HepG2 (cell line): ENCODE measurements around the gene CAD. TPM values are rescaled to one million over a fixed set of nuclear protein-coding genes. Genes with fewer than 3 reads are reported as not detected.

ENCODE experiments used
- FOXA3 ChIP-seq: IDR thresholded peaks from 2 replicates; pipeline ENCODE4 v1.6.1; 2016; ENCODE audit warnings: missing genetic modification reagents, missing compliant biosample characterization
- HHEX ChIP-seq: IDR thresholded peaks from 2 replicates; pipeline ENCODE4 v1.6.1; 2016; ENCODE audit warnings: control low read depth
- KAT2B ChIP-seq: fragments of 150-350 bp; IDR thresholded peaks from 2 replicates; pipeline ENCODE4 v1.6.1; 2014; ENCODE audit warnings: low read depth, low read length, borderline replicate concordance
- NFKBIZ ChIP-seq: IDR thresholded peaks from 2 replicates; pipeline ENCODE4 v1.6.1; 2018; ENCODE audit warnings: missing genetic modification reagents, missing compliant biosample characterization
- PCBP2 ChIP-seq: fragments of 200-400 bp; formaldehyde crosslinking; optimal IDR thresholded peaks from 2 replicates; pipeline ENCODE3; 2018; ENCODE audit warnings: low read length, low read depth; ENCODE audit not compliant: poor library complexity, severe bottlenecking
- RARA ChIP-seq: IDR thresholded peaks from 2 replicates; pipeline ENCODE4 v1.6.1; 2016; ENCODE audit warnings: missing genetic modification reagents, missing compliant biosample characterization
- TCF7 ChIP-seq: sonication (generic); IDR thresholded peaks from 2 replicates; pipeline ENCODE4 v1.6.1; 2016; ENCODE audit warnings: antibody characterized with exemption, low read depth
- TOPORS ChIP-seq: sonication (generic); formaldehyde crosslinking; IDR thresholded peaks from 2 replicates; pipeline ENCODE4 v1.8.0; 2023; ENCODE audit warnings: mild to moderate bottlenecking, missing genetic modification reagents
- ZMYM3 ChIP-seq: sonication (generic); formaldehyde crosslinking; IDR thresholded peaks from 2 replicates; pipeline ENCODE4 v1.5.1; 2020; ENCODE audit warnings: mild to moderate bottlenecking, missing genetic modification reagents
- ZNF143 ChIP-seq: sonication (generic); formaldehyde crosslinking; IDR thresholded peaks from 2 replicates; pipeline ENCODE4 v1.4.0; 2020; ENCODE audit warnings: missing genetic modification reagents
- ZNF326 ChIP-seq: sonication (generic); formaldehyde crosslinking; IDR thresholded peaks from 2 replicates; pipeline ENCODE4 v1.4.0; 2020; ENCODE audit warnings: missing genetic modification reagents, borderline replicate concordance
- ZNF383 ChIP-seq: sonication (generic); formaldehyde crosslinking; IDR thresholded peaks from 2 replicates; pipeline ENCODE4 v1.4.0; 2020; ENCODE audit warnings: missing genetic modification reagents, mild to moderate bottlenecking, borderline replicate concordance
- ZNF781 ChIP-seq: sonication (generic); formaldehyde crosslinking; IDR thresholded peaks from 2 replicates; pipeline ENCODE4 v1.5.1; 2020; ENCODE audit warnings: borderline replicate concordance, mild to moderate bottlenecking, missing genetic modification reagents; ENCODE audit errors: not compliant biosample characterization
- polyA plus RNA-seq, 8 experiments: library from polyadenylated mRNA; depleted of rRNA in 3 of 8; stranded (reverse) in 7 of 8; unstranded in 1 of 8; fragments of >200 nt; fragmentation: Illumina TruSeq in 4 of 8; extraction: Trizol in 4 of 8; gene quantifications; 2 replicates each; pipeline versions ENCODE4 v1.2.1 to v1.2.3, GENCODE V29; 2011 to 2016; ENCODE audit warnings: low read depth in 4 of 8, missing spikeins in 1 of 8, mixed read lengths in 1 of 8; ENCODE audit not compliant: insufficient read depth in 1 of 8
- total RNA-seq, 5 experiments: library from RNA; depleted of rRNA; stranded (reverse); fragments of >200 nt; fragmentation: Illumina TruSeq; extraction: Trizol; gene quantifications; 2 replicates each; pipeline ENCODE4 v1.2.3, GENCODE V29; 2016; ENCODE audit warnings: low read depth in 1 of 5
- TF ChIP-seq, protein P1 (sequence below): sonication (generic); formaldehyde crosslinking; IDR thresholded peaks from 2 replicates; pipeline ENCODE4 v1.5.1; 2020; ENCODE audit warnings: mild to moderate bottlenecking, missing genetic modification reagents, borderline replicate concordance
- TF ChIP-seq, protein P2 (sequence below): sonication (generic); formaldehyde crosslinking; IDR thresholded peaks from 2 replicates; pipeline ENCODE4 v1.4.0; 2020; ENCODE audit warnings: missing genetic modification reagents
- TF ChIP-seq, protein P3 (sequence below): IDR thresholded peaks from 2 replicates; pipeline ENCODE4 v1.6.1; 2016; ENCODE audit warnings: low read depth, control low read depth
- TF ChIP-seq, protein P4 (sequence below): sonication (generic); formaldehyde crosslinking; IDR thresholded peaks from one replicate; pipeline ENCODE4 v1.5.1; 2020; ENCODE audit warnings: mild to moderate bottlenecking, missing genetic modification reagents; ENCODE audit errors: not compliant biosample characterization

The CAD gene
- total and polyA plus RNA-seq, 2 of the 13 experiments (the other 11 are each of a cell fraction or from before 2014, with no cell fraction given), result 21.7 to 37.0 TPM

DNA sequence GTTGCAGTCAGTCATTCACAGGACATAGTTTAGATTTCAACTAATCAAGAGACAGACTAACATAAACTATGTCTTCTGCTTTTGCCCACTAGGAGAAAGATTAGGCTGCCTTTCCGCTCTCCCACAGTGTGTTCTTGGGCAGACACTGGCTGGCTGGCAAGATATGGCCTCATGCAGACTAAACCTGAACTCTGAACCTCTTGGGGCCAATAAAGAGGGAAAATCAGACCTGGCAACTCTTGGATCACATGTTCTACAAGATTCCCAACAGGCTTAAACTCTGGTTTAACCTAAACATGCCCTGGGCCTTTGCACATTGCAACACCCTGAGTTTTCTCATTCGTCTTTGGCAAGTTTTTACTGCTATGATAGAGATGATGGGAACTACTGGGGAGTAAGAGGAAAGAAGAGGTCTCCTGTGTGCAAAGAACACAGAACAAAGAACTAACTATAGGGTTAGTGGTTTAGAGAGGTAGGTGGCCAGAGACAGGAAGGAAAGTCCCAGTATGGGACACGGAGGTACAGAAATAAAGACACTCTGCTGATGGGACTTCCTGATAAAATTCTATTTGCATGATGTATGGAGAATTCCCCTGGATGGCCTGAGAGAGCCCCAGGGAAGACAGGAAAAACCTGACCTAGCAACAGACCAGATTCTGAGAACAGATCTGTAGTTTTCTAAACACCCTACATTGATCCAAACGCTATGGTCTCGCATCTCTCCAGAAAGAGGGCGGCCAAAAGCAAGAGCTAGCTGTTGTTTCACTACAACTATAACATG is 7.4 kb upstream of the CAD start (continued):
- TF ChIP-seq, protein P1, sequence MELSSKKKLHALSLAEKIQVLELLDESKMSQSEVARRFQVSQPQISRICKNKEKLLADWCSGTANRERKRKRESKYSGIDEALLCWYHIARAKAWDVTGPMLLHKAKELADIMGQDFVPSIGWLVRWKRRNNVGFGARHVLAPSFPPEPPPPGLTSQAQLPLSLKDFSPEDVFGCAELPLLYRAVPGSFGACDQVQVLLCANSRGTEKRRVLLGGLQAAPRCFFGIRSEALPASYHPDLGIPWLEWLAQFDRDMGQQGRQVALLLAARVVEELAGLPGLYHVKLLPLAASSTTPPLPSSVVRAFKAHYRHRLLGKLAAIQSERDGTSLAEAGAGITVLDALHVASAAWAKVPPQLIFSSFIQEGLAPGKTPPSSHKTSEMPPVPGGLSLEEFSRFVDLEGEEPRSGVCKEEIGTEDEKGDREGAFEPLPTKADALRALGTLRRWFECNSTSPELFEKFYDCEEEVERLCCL, result no peak
- no peak for TF ChIP-seq HHEX (CRISPR knock-in tag)
- TF ChIP-seq, protein P2, sequence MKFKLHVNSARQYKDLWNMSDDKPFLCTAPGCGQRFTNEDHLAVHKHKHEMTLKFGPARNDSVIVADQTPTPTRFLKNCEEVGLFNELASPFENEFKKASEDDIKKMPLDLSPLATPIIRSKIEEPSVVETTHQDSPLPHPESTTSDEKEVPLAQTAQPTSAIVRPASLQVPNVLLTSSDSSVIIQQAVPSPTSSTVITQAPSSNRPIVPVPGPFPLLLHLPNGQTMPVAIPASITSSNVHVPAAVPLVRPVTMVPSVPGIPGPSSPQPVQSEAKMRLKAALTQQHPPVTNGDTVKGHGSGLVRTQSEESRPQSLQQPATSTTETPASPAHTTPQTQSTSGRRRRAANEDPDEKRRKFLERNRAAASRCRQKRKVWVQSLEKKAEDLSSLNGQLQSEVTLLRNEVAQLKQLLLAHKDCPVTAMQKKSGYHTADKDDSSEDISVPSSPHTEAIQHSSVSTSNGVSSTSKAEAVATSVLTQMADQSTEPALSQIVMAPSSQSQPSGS (CRISPR knock-in tag), result no peak
- TF ChIP-seq, protein P3, sequence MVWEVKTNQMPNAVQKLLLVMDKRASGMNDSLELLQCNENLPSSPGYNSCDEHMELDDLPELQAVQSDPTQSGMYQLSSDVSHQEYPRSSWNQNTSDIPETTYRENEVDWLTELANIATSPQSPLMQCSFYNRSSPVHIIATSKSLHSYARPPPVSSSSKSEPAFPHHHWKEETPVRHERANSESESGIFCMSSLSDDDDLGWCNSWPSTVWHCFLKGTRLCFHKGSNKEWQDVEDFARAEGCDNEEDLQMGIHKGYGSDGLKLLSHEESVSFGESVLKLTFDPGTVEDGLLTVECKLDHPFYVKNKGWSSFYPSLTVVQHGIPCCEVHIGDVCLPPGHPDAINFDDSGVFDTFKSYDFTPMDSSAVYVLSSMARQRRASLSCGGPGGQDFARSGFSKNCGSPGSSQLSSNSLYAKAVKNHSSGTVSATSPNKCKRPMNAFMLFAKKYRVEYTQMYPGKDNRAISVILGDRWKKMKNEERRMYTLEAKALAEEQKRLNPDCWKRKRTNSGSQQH (CRISPR knock-in tag), result no peak
- no peak for TF ChIP-seq KAT2B
- TF ChIP-seq NFKBIZ, result no peak
- no peak for TF ChIP-seq TOPORS (CRISPR knock-in tag)
- TF ChIP-seq ZNF326, result no peak
- TF ChIP-seq, protein P4, sequence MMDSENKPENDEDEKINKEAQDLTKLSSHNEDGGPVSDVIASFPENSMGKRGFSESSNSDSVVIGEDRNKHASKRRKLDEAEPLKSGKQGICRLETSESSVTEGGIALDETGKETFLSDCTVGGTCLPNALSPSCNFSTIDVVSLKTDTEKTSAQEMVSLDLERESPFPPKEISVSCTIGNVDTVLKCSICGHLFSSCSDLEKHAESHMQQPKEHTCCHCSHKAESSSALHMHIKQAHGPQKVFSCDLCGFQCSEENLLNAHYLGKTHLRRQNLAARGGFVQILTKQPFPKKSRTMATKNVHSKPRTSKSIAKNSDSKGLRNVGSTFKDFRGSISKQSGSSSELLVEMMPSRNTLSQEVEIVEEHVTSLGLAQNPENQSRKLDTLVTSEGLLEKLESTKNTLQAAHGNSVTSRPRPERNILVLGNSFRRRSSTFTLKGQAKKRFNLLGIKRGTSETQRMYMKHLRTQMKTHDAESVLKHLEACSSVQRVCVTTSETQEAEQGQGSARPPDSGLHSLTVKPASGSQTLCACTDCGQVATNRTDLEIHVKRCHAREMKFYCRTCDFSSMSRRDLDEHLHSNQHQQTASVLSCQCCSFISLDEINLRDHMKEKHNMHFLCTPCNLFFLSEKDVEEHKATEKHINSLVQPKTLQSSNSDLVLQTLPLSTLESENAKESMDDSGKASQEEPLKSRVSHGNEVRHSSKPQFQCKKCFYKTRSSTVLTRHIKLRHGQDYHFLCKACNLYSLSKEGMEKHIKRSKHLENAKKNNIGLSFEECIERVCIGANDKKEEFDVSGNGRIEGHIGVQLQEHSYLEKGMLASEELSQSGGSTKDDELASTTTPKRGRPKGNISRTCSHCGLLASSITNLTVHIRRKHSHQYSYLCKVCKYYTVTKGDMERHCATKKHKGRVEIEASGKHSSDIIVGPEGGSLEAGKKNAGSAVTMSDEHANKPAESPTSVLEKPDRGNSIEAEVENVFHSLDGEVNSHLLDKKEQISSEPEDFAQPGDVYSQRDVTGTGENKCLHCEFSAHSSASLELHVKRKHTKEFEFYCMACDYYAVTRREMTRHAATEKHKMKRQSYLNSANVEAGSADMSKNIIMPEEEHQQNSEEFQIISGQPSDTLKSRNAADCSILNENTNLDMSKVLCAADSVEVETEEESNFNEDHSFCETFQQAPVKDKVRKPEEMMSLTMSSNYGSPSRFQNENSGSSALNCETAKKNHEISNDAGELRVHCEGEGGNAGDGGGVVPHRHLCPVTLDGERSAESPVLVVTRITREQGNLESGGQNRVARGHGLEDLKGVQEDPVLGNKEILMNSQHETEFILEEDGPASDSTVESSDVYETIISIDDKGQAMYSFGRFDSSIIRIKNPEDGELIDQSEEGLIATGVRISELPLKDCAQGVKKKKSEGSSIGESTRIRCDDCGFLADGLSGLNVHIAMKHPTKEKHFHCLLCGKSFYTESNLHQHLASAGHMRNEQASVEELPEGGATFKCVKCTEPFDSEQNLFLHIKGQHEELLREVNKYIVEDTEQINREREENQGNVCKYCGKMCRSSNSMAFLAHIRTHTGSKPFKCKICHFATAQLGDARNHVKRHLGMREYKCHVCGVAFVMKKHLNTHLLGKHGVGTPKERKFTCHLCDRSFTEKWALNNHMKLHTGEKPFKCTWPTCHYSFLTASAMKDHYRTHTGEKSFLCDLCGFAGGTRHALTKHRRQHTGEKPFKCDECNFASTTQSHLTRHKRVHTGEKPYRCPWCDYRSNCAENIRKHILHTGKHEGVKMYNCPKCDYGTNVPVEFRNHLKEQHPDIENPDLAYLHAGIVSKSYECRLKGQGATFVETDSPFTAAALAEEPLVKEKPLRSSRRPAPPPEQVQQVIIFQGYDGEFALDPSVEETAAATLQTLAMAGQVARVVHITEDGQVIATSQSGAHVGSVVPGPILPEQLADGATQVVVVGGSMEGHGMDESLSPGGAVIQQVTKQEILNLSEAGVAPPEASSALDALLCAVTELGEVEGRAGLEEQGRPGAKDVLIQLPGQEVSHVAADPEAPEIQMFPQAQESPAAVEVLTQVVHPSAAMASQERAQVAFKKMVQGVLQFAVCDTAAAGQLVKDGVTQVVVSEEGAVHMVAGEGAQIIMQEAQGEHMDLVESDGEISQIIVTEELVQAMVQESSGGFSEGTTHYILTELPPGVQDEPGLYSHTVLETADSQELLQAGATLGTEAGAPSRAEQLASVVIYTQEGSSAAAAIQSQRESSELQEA (CRISPR knock-in tag), result no peak
- TF ChIP-seq ZMYM3 (CRISPR knock-in tag), result no peak
- TF ChIP-seq FOXA3 (CRISPR knock-in tag), result peak; percentile 42; the same call in 1 of the 2 replicates
- TF ChIP-seq RARA (CRISPR knock-in tag), result 0 out of 2 replicates have a peak, but pooled peaks have one; percentile 41
- no peak for TF ChIP-seq TCF7
- TF ChIP-seq ZNF781 (CRISPR knock-in tag), result peak; percentile 57
- no peak for TF ChIP-seq ZNF383 (CRISPR knock-in tag)
- TF ChIP-seq ZNF143 (CRISPR knock-in tag), result no peak
- no peak for TF ChIP-seq PCBP2
